ENCODE measurements around the gene XRCC4. TPM values are rescaled to one million over a fixed set of nuclear protein-coding genes. Genes with fewer than 3 reads are reported as not detected.

The XRCC4 gene
- total and polyA plus RNA-seq, 2 of the 13 experiments (the other 11 are each of a cell fraction or from before 2014, with no cell fraction given), result 2.8 to 12.6 TPM

- H3K9ac ChIP-seq (ENCODE audit: insufficient read depth, low read depth, low read length), result no peak overlapping the region
- in situ Hi-C loops (cut with HindIII; ENCODE audit: extremely low pct_ligation_motif_present, low pct_unique_long_range_greater_than_20kb) (no loop called here), intact Hi-C loops (cut with micrococcal nuclease; ENCODE audit: unreplicated experiment) (no loop called here)
- ChIA-PET POLR2A (no interaction called here), CTCF (ENCODE audit: low intra/inter-chr PET ratio, low total read pairs) (no interaction called here)
- DNase-seq (ENCODE audit: low spot score) (no peak), ATAC-seq (no peak), FAIRE-seq (no peak)
- no peak for TF ChIP-seq NCOA1 (CRISPR knock-in tag; IDR thresholded peaks at IDR 0.05)
- TF ChIP-seq SATB2 (CRISPR knock-in tag; IDR thresholded peaks at IDR 0.05), result no peak
- no peak for TF ChIP-seq ZNF678 (CRISPR knock-in tag; IDR thresholded peaks at IDR 0.05)
- no peak for TF ChIP-seq ZC3H4 (CRISPR knock-in tag; IDR thresholded peaks at IDR 0.05; ENCODE audit: borderline replicate concordance)
- no peak for TF ChIP-seq ZNF646 (CRISPR knock-in tag; IDR thresholded peaks at IDR 0.05)
- TF ChIP-seq SALL2 (CRISPR knock-in tag; IDR thresholded peaks at IDR 0.05), result no peak
- no peak for TF ChIP-seq ZKSCAN1 (IDR thresholded peaks at IDR 0.05; ENCODE audit: low read length)
- TF ChIP-seq ETV5 (CRISPR knock-in tag; IDR thresholded peaks at IDR 0.05; ENCODE audit: borderline replicate concordance), result no peak
- no peak for TF ChIP-seq THAP9 (CRISPR knock-in tag; IDR thresholded peaks at IDR 0.05; ENCODE audit: borderline replicate concordance)
- no peak for TF ChIP-seq SYNCRIP (IDR thresholded peaks at IDR 0.05; ENCODE audit: insufficient read depth, low read depth, low read length)
- no peak for TF ChIP-seq ZNF883 (CRISPR knock-in tag; IDR thresholded peaks at IDR 0.05; ENCODE audit: not compliant biosample characterization)
- TF ChIP-seq ZSCAN12 (CRISPR knock-in tag; IDR thresholded peaks at IDR 0.05), result no peak
- no TSS peak for BruUV-seq (replicated peaks)
- H3K4me2 ChIP-seq (ENCODE audit: low read depth, low read length), result no peak overlapping the region
- no peaks in the 10 kb centered on the region for H3K36me3 ChIP-seq (replicated peaks in 1 of 2; ENCODE audit: control insufficient read depth in 1 of 2, insufficient read depth in 2 of 2, low read length in 2 of 2)
- H3K4me1 ChIP-seq (ENCODE audit: insufficient read depth, low read length), result no peaks in the 10 kb centered on the region
- H3K27me3 ChIP-seq (ENCODE audit: control insufficient read depth in 1 of 2, insufficient read depth in 2 of 2, low read length in 2 of 2), result no peaks in the 10 kb centered on the region
- H3K9me3 ChIP-seq (ENCODE audit: low read length), result no peaks in the 10 kb centered on the region
- no peak overlapping the region for H2AFZ ChIP-seq (ENCODE audit: low read length)
- no peak overlapping the region for H3K27ac ChIP-seq (ENCODE audit: extremely low read length, insufficient read depth, low read length)
- no peaks in the 10 kb centered on the region for H3K79me2 ChIP-seq (ENCODE audit: insufficient read depth, low read length)
- 14% methylated on average over 3 of the region's 3 CpGs for WGBS (ENCODE audit: low lambda C conversion rate)
- H4K20me1 ChIP-seq (ENCODE audit: insufficient read depth, low read length), result no peaks in the 10 kb centered on the region
- no peak overlapping the region for H3K4me3 ChIP-seq (replicated peaks in 1 of 3; ENCODE audit: insufficient read depth in 1 of 3, low read depth in 2 of 3, low read length in 3 of 3)
These were observed 300.0 kb downstream of the XRCC4 start for GRCh38 chr5:83377131-83377865.
